Pancreas (tissue), 10 donors: ENCODE results near the gene SRPK2. TPM values are rescaled to one million over a fixed set of nuclear protein-coding genes. Genes with fewer than 3 reads are reported as not detected.

Source experiments
- ATAC-seq, 4 donors: fragments of 200-7000 bp; cut with Tn5 transposase; one replicate each; pipeline versions ENCODE4 v1.8.0 to v1.9.1; 2020; ENCODE audit warnings: mild to moderate bottlenecking in 4 of 4, moderate library complexity in 4 of 4
- DNase-seq, 6 donors: peaks; one replicate each; pipeline ENCODE4 v3.0.0-alpha.2; 2020
- FAIRE-seq: peaks from 2 replicates; lab custom pipeline; 2012; peaks lifted over from hg19 to GRCh38; lab: Jason Lieb, UNC
- H3K27ac ChIP-seq, 4 donors: fragments of 200-600 bp; sonication (generic); 1 replicate in 3 of 4; 2 replicates in 1 of 4; pipeline versions ENCODE4 v1.5.0 to v1.8.0; 2020
- H3K27me3 ChIP-seq, 4 donors: fragments of 200-600 bp; one replicate each; pipeline ENCODE4 v1.8.0; 2021
- H3K36me3 ChIP-seq, 3 donors: fragments of 200-600 bp; sonication (generic) in 1 of 3; one replicate each; pipeline versions ENCODE4 v1.5.0 to v1.8.0; 2020 to 2021
- H3K4me1 ChIP-seq, 3 donors: fragments of 200-600 bp; one replicate each; pipeline ENCODE4 v1.8.0; 2021
- H3K4me3 ChIP-seq, 4 donors: fragments of 200-600 bp; sonication (generic) in 2 of 4; one replicate each; pipeline versions ENCODE4 v1.5.0 to v1.8.0; 2020 to 2021
- H3K9me3 ChIP-seq, 4 donors: fragments of 200-600 bp; one replicate each; pipeline ENCODE4 v1.8.0; 2021
- CTCF ChIP-seq, 4 donors: fragments of 200-600 bp; sonication (generic) in 3 of 4; IDR thresholded peaks; one replicate each; pipeline versions ENCODE4 v1.5.0 to v1.8.0; 2021; ENCODE audit warnings: antibody characterized with exemption in 4 of 4
- WGBS, 2 donors: extraction: QIAGEN DNeasy Blood & Tissue Kit; methylation state at CpG; one replicate each; pipeline ENCODE4 v1.1.7; 2013; 5-methylcytosine and 5-hydroxymethylcytosine counted together
- intact Hi-C, 3 donors: fragments of 100-400 bp; cut with DNase I; formaldehyde crosslinking; loops; one replicate each; pipeline versions ENCODE4 v1.11.1 to v1.14.2; 2022
- polyA plus RNA-seq, 2 donors: library from polyadenylated mRNA; stranded (reverse); fragments of 200-250 nt; gene quantifications; one replicate each; pipeline ENCODE4 v1.2.3, GENCODE V29; 2013
- total RNA-seq, 6 donors: library from RNA; stranded (reverse); fragmentation: NEBNext Ultra II Directional in 4 of 6; extraction: Animal tissue kit (Norgen Biotek cat#: 25700) in 4 of 6; gene quantifications; one replicate each; pipeline versions ENCODE4 v1.2.1 to v1.2.4, GENCODE V29; 2021 to 2023
- donor health status: healthy with polysubstance abuse.
- donor health status: DM: no; HTN: no; CAD: no; lungs with moderate emphysema.
- donor health status: DM: no; HTN: no; CAD: no.
- donor health status: control.
- donor health status: control.
- donor health status: Bipolar disorder and iron deficiency.
- donor health status: DM: yes; HTN: yes; CAD: no.
- donor health status: DM: no; HTN: no; CAD: no.
- donor health status: DM: no; HTN: no; CAD: no.
- donor health status: DM: yes; HTN: yes; CAD: no.

Gene SRPK2
- total and polyA plus RNA-seq, 8 donors: 6.5 to 27.4 (median 16.4) TPM

GRCh38 chr7:105068886-105069285 is 319.8 kb downstream of the SRPK2 start:
- Histone ChIP-seq H3K27me3 (no peaks in the 10 kb centered on the region), H3K4me1 (no peaks in the 10 kb centered on the region), H3K36me3 (peaks cover 0 to 18% (median 9%) of the 10 kb centered on the region in 3 donors), H3K9me3 (no peaks in the 10 kb centered on the region), H3K4me3 (no peak overlapping the region), H3K27ac (no peak overlapping the region)
- no peak for TF ChIP-seq CTCF (IDR thresholded peaks at IDR 0.05)
- ATAC-seq: no peak
- WGBS, 2 donors: 83 to 88% methylated on average over 1 of the region's 1 CpG
- no peak for DNase-seq
- no peak for FAIRE-seq
- intact Hi-C loops: no loop called here

- FAIRE-seq (no peak), ATAC-seq (peak in 1 of 4 donors; percentile 14)
- 94 to 97% methylated on average over 5 of the region's 5 CpGs for WGBS, 2 donors
These were observed 321.0 kb downstream of the SRPK2 start for GRCh38 chr7:105067691-105068090.

More at GRCh38 chr7:105067691-105068090, 321.0 kb downstream of the SRPK2 start:
- Histone ChIP-seq H3K36me3 (peaks cover 0 to 18% (median 9%) of the 10 kb centered on the region in 3 donors), H3K9me3 (no peaks in the 10 kb centered on the region), H3K4me1 (no peaks in the 10 kb centered on the region), H3K27me3 (no peaks in the 10 kb centered on the region), H3K27ac (no peak overlapping the region), H3K4me3 (no peak overlapping the region)
- no peak for TF ChIP-seq CTCF (IDR thresholded peaks at IDR 0.05)
- intact Hi-C loops: no loop called here
- DNase-seq: no peak

Other genes starting within 250 kb of the SRPK2 start
- gene PUS7, start 133.3 kb upstream of the SRPK2 start, total RNA-seq: 1 to 10 TPM; 3.5 to 7.3 (median 6.3) TPM
- gene PUS7, start 133.3 kb upstream of the SRPK2 start, polyA plus RNA-seq: 1 to 10 TPM; 3.3 to 5.0 TPM
- gene RINT1, start 143.3 kb upstream of the SRPK2 start, total RNA-seq: 10 to 100 TPM in 5 of 6 donors, 1 to 10 TPM in 1; 9.1 to 15.0 (median 11.6) TPM
- 10 to 100 TPM; 14.1 to 15.4 TPM for gene RINT1, start 143.3 kb upstream of the SRPK2 start, polyA plus RNA-seq
- gene EFCAB10, start 192.6 kb upstream of the SRPK2 start, total RNA-seq: not detected
- gene EFCAB10, start 192.6 kb upstream of the SRPK2 start, polyA plus RNA-seq: under 1 TPM in 1 of 2 donors, not detected in 1; 0.12 TPM